DOHH2 (cell line): Measurements from ENCODE around the gene TGFBR2.

ENCODE experiments used
- H3F3A ChIP-seq: fragments of 200-600 bp; sonication (generic), shearing (Covaris generic); 2 replicates; pipeline ENCODE4 v1.6.0; 2016; ENCODE audit warnings: antibody characterized with exemption, mild to moderate bottlenecking; ENCODE audit not compliant: control insufficient read depth, insufficient read depth
- H3K27ac ChIP-seq: fragments of 200-600 bp; sonication (generic); 2 replicates; pipeline ENCODE4 v1.5.1; 2014; ENCODE audit warnings: low read depth, mild to moderate bottlenecking, low read length, moderate library complexity
- H3K27me3 ChIP-seq: fragments of 200-600 bp; sonication (generic); 2 replicates; pipeline ENCODE4 v1.6.1; 2014; ENCODE audit warnings: mild to moderate bottlenecking, low read length, mixed read lengths; ENCODE audit not compliant: control insufficient read depth
- H3K36me3 ChIP-seq: fragments of 200-600 bp; sonication (generic); 2 replicates; pipeline ENCODE4 v1.6.1; 2014; ENCODE audit warnings: mild to moderate bottlenecking, low read length, moderate library complexity, mixed read lengths; ENCODE audit not compliant: control insufficient read depth
- H3K4me1 ChIP-seq: fragments of 200-600 bp; sonication (generic); 2 replicates; pipeline ENCODE4 v1.6.1; 2014; ENCODE audit warnings: mild to moderate bottlenecking, low read length, mixed read lengths; ENCODE audit not compliant: control insufficient read depth
- H3K4me2 ChIP-seq: fragments of 200-600 bp; sonication (generic); 2 replicates; pipeline ENCODE4 v1.6.0; 2014; ENCODE audit warnings: mild to moderate bottlenecking, low read length, moderate library complexity
- H3K4me3 ChIP-seq: fragments of 200-600 bp; sonication (generic); 2 replicates; pipeline ENCODE4 v1.5.1; 2014; ENCODE audit warnings: mild to moderate bottlenecking, low read length, mixed read lengths
- H3K79me2 ChIP-seq: fragments of 200-600 bp; sonication (generic); 2 replicates; pipeline ENCODE4 v1.6.1; 2014; ENCODE audit warnings: mild to moderate bottlenecking, low read length, mixed read lengths; ENCODE audit not compliant: control insufficient read depth
- H3K9me2 ChIP-seq: fragments of 200-600 bp; sonication (generic); replicated peaks from 2 replicates; pipeline ENCODE4 v1.6.1; 2014; ENCODE audit warnings: mild to moderate bottlenecking, low read length, mixed read lengths; ENCODE audit not compliant: control insufficient read depth
- H3K9me3 ChIP-seq: fragments of 200-600 bp; sonication (generic); 2 replicates; pipeline ENCODE4 v1.6.1; 2014; ENCODE audit warnings: antibody characterized with exemption, low read length, mixed read lengths; ENCODE audit not compliant: control insufficient read depth, insufficient read depth
- H4K20me1 ChIP-seq: fragments of 200-600 bp; sonication (generic); 2 replicates; pipeline ENCODE4 v1.6.0; 2014; ENCODE audit warnings: low read depth, mild to moderate bottlenecking, antibody characterized with exemption, low read length, moderate library complexity; ENCODE audit not compliant: control insufficient read depth, insufficient read depth
- EZH2phosphoT487 ChIP-seq: fragments of 200-600 bp; sonication (generic); IDR thresholded peaks from 2 replicates; pipeline ENCODE4 v1.6.1; 2017; ENCODE audit warnings: borderline replicate concordance, mild to moderate bottlenecking, antibody characterized with exemption, low read length, moderate library complexity, mixed read lengths
- TF ChIP-seq, protein P1 (sequence below): fragments of 200-600 bp; sonication (generic); IDR thresholded peaks from one replicate; pipeline ENCODE4 v1.5.1; 2014; ENCODE audit warnings: antibody characterized with exemption, mild to moderate bottlenecking, low read depth, low read length; ENCODE audit not compliant: poor library complexity, severe bottlenecking

Gene TGFBR2

DNA sequence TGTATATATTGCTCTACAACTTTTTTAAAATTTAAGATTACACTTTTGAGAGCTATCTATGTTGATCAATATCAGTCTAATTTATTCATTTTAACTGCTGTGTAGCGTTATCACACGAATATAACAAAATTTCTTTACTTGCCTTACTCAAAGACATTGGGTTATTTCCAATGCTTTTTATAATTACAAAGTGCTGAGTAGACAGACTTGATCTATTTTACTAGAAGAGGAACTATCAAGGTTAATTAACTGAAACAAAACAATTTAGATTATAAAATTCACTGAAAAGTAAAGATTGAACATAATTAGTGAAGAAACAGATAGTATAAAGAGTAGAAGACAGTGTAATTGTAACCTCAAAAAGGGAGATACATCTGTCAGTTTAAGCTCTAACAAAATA lies 105.5 kb downstream of the TGFBR2 start:
- TF ChIP-seq, protein P1, sequence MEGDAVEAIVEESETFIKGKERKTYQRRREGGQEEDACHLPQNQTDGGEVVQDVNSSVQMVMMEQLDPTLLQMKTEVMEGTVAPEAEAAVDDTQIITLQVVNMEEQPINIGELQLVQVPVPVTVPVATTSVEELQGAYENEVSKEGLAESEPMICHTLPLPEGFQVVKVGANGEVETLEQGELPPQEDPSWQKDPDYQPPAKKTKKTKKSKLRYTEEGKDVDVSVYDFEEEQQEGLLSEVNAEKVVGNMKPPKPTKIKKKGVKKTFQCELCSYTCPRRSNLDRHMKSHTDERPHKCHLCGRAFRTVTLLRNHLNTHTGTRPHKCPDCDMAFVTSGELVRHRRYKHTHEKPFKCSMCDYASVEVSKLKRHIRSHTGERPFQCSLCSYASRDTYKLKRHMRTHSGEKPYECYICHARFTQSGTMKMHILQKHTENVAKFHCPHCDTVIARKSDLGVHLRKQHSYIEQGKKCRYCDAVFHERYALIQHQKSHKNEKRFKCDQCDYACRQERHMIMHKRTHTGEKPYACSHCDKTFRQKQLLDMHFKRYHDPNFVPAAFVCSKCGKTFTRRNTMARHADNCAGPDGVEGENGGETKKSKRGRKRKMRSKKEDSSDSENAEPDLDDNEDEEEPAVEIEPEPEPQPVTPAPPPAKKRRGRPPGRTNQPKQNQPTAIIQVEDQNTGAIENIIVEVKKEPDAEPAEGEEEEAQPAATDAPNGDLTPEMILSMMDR = no peak
- no peak for TF ChIP-seq EZH2phosphoT487
- Histone ChIP-seq H3K27ac (no peak overlapping the region), H3K36me3 (no peaks in the 10 kb centered on the region), H3K9me3 (no peaks in the 10 kb centered on the region), H4K20me1 (no peaks in the 10 kb centered on the region), H3K4me2 (no peak overlapping the region), H3K9me2 (no peaks in the 10 kb centered on the region), H3F3A (no peaks in the 10 kb centered on the region), H3K4me1 (peaks cover 12% of the 10 kb centered on the region), H3K4me3 (no peak overlapping the region), H3K27me3 (no peaks in the 10 kb centered on the region), H3K79me2 (no peaks in the 10 kb centered on the region)

DNA sequence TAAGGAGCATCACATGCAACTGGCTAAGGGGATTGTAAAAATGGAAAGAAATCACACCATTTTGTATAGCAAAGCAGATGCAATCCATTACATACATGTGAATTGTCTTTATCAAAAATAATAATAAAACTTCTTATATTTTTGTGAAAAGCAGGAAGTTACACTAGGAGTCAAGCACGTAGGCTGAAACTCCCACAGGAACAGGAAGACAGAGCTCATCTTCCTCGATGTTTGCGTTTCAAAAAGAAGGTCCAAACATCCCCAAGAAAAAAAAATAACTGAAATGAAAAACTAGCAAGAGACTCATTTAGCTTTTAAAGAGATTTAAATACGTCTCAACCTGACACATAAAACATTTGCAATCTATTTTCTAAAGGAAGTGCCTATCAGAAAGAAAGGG lies 106.6 kb downstream of the TGFBR2 start:
- no peak overlapping the region for H3K4me2 ChIP-seq
- H3K4me3 ChIP-seq = no peak overlapping the region
- no peaks in the 10 kb centered on the region for H3K9me3 ChIP-seq
- H3K9me2 ChIP-seq = no peaks in the 10 kb centered on the region
- peaks cover 12% of the 10 kb centered on the region for H3K4me1 ChIP-seq
- no peaks in the 10 kb centered on the region for H3K36me3 ChIP-seq
- H3F3A ChIP-seq = no peaks in the 10 kb centered on the region
- H3K27me3 ChIP-seq = no peaks in the 10 kb centered on the region
- no peaks in the 10 kb centered on the region for H3K79me2 ChIP-seq
- no peaks in the 10 kb centered on the region for H4K20me1 ChIP-seq
- TF ChIP-seq, protein P1 = no peak
- no peak for TF ChIP-seq EZH2phosphoT487
- H3K27ac ChIP-seq = no peak overlapping the region

DNA sequence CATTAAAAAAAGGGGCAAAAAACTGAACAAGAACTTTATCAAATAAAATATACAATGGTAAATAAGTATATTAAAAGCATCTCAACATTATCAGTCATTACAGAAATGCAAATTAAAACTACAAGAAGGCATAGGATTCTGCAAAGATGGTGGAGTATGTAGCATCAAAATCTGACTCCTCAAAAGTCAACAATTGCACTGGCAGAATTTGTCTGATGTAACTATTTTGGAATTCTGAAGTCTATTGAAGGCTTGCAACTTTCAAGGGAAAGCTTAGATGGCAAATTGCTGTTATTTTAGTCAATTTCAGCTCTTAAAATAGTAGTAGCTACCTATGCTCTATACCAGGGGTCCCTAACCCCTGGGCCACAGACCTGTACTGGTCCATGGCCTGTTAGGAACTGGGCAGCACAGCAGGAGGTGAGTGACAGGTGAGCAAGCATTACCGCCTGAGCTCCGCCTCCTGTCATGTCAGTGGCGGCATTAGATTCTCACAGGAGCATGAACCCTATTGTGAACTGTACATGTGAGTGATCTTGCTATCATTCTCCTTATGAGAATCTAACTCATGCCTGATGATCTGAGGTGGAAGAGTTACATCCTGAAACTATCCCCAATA lies 107.6 kb downstream of the TGFBR2 start:
- Histone ChIP-seq H3K9me2 (no peaks in the 10 kb centered on the region), H4K20me1 (no peaks in the 10 kb centered on the region), H3K79me2 (no peaks in the 10 kb centered on the region), H3K36me3 (no peaks in the 10 kb centered on the region), H3K27ac (no peak overlapping the region), H3K27me3 (no peaks in the 10 kb centered on the region), H3K4me2 (no peak overlapping the region), H3F3A (no peaks in the 10 kb centered on the region), H3K4me1 (peaks cover 12% of the 10 kb centered on the region), H3K9me3 (no peaks in the 10 kb centered on the region), H3K4me3 (no peak overlapping the region)
- TF ChIP-seq, protein P1 = no peak
- no peak for TF ChIP-seq EZH2phosphoT487
